GM19452 (cell line): ENCODE measurements around the gene MSH2.

Source experiments
- ATAC-seq: cut with Tn5 transposase; IDR thresholded peaks from one replicate; pipeline ENCODE4 v1.9.1; 2021; ENCODE audit not compliant: unreplicated experiment

The MSH2 gene

DNA sequence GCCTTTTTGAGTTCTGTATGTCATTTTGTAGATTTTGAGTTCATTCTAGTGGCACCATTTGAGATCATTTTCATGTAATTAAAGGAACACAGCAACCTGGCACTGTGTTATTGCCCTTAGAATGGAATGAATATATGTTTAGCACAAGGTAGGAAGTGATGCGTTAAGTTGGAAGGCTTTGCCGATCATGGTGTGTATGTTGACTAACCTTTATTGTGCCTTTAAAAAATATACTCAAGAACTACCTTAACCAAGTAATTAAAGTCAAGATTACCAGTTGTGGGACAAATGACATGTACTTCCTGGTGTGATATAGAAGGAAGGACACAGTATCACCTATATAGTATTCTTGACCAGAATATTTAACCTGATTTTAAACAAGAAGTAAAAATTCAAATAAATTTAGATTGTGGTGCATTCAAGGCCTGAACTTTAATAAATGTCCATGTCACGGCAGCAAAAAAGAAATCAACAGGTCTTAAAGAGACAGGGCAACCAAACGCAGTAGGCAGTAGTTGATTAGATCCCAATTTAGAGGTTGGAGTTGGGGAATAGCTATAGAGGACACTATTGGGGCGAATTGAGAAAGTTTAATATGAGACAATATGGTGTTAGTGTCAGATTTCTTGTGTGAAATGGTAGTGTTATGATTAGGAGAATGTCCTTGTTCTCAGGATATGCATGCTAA, 68.6 kb downstream of the MSH2 start:
- no peak for ATAC-seq

GRCh38 chr2:47479863-47480262, 76.9 kb downstream of the MSH2 start:
- no peak for ATAC-seq

DNA sequence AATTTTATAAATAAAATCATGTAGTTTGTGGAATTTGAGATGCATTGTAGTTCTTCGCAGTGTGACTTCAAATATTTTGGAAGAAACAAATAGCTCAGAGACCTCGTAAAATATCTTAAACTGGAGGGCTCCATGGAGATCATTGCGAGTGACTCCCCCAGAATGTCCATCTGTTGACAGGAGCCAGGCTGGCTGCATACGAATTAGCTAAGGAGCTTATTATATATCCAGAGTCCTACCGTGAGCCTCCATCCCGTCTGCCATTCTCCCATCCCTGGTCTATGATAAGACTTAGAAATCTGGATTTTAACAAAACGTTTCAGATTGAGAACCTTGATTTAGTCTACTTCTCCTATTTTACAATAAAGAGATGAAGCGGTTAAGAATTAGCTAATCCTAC, 80.2 kb downstream of the MSH2 start:
- ATAC-seq: no peak

- ATAC-seq: no peak
Measured at GRCh38 chr2:47484396-47484795, 81.4 kb downstream of the MSH2 start.

GRCh38 chr2:47485177-47485576, 82.2 kb downstream of the MSH2 start:
- ATAC-seq: no peak

- ATAC-seq: no peak
Measured at GRCh38 chr2:47485751-47486300, 82.9 kb downstream of the MSH2 start.

DNA sequence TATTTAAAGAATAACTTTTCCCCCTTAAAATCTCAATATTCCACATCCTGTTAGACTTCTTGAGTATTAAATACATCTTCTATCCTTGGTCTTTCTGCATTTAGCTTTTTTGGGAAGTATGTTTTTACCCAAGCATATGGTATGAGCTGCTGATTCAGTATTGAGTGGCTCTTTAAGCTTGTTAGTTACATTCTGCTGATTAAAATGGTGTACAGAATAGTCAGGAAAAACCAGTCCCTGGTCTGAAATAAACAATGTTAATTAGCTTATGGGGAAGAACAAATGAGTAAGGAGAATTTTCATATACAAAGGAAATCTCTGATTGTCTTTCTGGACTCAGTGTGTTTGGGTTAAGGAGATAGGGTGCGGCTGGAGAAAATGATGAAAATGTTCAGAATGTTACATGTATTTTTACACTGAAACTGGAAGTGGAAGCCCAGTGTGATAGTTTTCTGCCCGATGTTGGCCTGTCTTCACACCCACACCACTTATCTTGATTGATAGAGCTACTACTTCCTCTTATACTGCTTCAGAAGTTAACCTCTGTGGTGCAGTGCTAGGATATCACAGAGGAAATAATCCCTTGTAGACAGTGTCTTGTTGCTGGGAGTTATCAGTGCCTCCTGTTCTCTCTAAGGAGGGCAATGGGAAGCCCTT, 84.0 kb downstream of the MSH2 start:
- peak; percentile 93 for ATAC-seq

DNA sequence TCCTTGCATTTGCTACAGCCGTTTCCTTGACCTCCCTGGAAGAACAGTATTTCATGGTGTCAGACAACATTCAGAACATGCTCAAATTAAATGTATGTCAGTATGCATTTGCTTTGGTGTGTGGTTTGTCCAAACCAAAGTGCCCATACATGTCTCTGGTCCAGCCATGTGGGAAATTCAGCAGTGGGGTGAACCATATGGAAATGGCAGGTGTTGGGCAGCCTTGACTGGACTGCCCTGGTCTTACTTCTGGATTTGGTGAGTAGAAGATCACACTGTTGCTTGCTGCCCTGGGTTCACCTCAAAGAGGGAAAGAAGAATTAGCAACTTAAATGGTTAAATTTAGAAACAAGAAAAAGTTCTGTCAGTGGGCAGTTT, 84.5 kb downstream of the MSH2 start:
- no peak for ATAC-seq

- ATAC-seq: no peak
Measured at GRCh38 chr2:47488870-47489584, 86.1 kb downstream of the MSH2 start.

- no peak for ATAC-seq
Measured at GRCh38 chr2:47490406-47490805, 87.5 kb downstream of the MSH2 start.

DNA sequence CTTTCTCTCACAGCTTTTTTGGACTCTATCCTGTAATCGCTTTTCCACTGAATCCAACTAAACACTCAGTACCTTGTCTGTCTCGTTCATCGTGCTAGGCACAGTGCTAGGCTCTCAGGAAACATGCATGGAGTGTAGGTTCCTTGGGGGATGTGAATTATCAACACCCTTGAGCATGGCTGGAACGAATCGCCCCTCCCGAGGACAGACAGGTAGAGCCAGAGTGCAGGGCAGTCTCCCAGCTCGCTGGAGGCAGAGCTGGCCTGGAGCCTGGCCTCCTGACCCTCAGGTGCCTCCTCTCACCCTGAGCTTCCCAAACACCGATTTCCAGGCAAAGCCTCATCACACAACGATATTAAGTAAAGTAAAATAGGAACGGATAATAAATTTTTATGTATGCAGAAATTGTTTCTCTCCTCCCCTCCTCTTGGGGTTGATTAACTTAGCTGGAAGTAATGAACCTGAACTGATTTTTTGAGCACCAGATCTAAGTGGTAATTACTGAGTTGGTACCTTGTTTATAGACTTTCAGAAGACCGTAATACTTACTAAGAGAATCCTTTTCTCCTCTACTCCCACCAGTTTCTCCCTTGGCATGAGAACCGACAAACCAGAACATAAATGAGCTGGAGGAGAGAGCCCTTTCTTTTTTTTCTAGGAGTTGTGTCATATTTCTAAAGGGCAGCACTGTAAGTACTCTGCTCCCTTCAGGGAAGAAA, 90.5 kb downstream of the MSH2 start:
- ATAC-seq: no peak

- ATAC-seq: no peak
Measured at GRCh38 chr2:47494267-47495130, 91.5 kb downstream of the MSH2 start.

DNA sequence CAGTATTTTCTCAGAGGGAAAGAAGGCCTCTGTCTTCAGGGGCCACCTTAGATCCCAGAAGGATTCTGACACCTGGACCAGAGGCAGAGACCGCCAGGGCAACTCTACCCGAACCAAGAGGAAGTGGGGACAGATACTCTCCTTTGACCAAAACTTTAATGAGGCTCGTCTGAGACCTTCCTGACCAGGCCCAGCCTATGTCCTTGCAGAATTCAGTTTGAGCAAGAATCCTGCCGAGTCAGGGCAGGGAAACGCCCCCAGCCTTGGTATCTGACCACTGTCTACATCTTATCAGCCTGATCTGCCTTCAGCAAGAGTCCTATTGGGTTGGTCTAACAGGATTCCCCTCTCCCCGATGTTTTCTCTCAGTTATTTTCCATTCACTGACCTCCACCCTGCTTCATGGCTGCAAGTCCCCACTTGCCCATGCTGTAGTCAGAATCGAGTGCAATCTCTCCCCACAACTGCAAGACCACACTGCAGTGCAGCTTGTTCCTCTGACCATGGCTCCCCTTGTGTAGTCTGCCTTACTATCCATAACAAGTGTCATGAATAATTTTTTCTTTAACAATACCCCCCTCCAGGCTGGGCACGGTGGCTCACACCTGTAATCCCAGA, 95.0 kb downstream of the MSH2 start:
- ATAC-seq: no peak

- ATAC-seq: no peak
Measured at GRCh38 chr2:47499093-47499492, 96.1 kb downstream of the MSH2 start.

DNA sequence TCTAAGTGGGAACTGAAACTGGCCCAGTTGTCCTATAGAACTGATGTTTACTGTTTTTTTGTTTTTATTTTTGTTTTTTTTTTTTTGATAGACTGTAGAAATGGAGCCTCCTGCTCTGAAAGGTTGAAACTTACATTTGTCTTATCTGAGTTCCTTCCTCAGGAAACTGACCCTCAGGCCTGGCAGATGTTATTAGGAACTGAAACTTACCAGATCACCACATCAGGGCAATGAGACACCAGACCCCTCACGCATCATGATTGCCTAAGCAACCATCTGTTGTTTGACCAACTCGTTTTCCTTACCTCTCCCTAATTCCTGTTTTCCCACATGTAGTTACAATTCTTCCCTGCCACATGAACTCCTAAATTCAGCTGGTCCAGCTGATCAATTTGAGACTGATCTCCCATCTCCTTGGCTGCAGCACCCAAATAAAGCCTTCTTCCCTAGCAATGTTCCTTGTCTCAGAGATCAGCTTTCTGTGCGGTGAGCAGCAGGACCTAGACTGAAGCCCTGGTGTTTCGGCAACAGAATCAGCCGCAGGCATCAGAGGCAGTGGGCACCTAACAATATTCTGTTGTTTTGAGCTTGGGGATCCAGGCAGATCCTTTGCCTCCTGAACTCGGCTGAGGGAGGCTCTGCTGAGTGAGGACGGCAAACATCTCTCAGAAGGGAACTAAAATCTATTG, 96.8 kb downstream of the MSH2 start:
- ATAC-seq: no peak

GRCh38 chr2:47501374-47502200, 98.6 kb downstream of the MSH2 start:
- no peak for ATAC-seq

- peak; percentile 82 for ATAC-seq
Measured at GRCh38 chr2:47502498-47502897, 99.5 kb downstream of the MSH2 start.

- ATAC-seq: peak; percentile 68
Measured at GRCh38 chr2:47503481-47504070, 100.6 kb downstream of the MSH2 start.
